Small intestine (tissue), 7 donors: ENCODE results near the gene ZFYVE28. TPM values are rescaled to one million over a fixed set of nuclear protein-coding genes. Genes with fewer than 3 reads are reported as not detected.
A peak's percentile ranks its signal among the peaks of the same experiment; 100 is the strongest.

Experiments
- DNase-seq, 2 donors: peaks; one replicate each; pipeline versions ENCODE4 v3.0.0 to v3.0.0-alpha.2; 2013
- FAIRE-seq: peaks from 2 replicates; lab custom pipeline; 2012; peaks lifted over from hg19 to GRCh38; lab: Jason Lieb, UNC
- H3K27ac ChIP-seq, 3 donors: one replicate each; pipeline ENCODE4 v1.5.1; 2013; ENCODE audit warnings: low read length in 2 of 3, mild to moderate bottlenecking in 2 of 3, control low read depth in 1 of 3, inconsistent platforms in 1 of 3, low read depth in 1 of 3, moderate library complexity in 1 of 3
- H3K27me3 ChIP-seq, 3 donors: one replicate each; pipeline ENCODE4 v1.6.1; 2013; ENCODE audit warnings: low read length in 3 of 3, inconsistent platforms in 1 of 3; ENCODE audit not compliant: control insufficient read depth in 3 of 3, insufficient read depth in 3 of 3
- H3K36me3 ChIP-seq, 3 donors: one replicate each; pipeline ENCODE4 v1.6.1; 2013; ENCODE audit warnings: low read length in 3 of 3, inconsistent platforms in 1 of 3, low read depth in 1 of 3, mild to moderate bottlenecking in 1 of 3, moderate library complexity in 1 of 3; ENCODE audit not compliant: control insufficient read depth in 3 of 3, insufficient read depth in 2 of 3
- H3K4me1 ChIP-seq, 3 donors: one replicate each; pipeline ENCODE4 v1.6.1; 2013; ENCODE audit warnings: low read length in 2 of 3, inconsistent platforms in 1 of 3, low read depth in 1 of 3, mild to moderate bottlenecking in 1 of 3, moderate library complexity in 1 of 3; ENCODE audit not compliant: control insufficient read depth in 3 of 3, insufficient read depth in 2 of 3
- H3K4me3 ChIP-seq, 3 donors: one replicate each; pipeline ENCODE4 v1.5.1; 2013; ENCODE audit warnings: low read length in 3 of 3, control low read depth in 1 of 3, inconsistent platforms in 1 of 3, low read depth in 1 of 3, mild to moderate bottlenecking in 1 of 3, moderate library complexity in 1 of 3
- H3K9me3 ChIP-seq, 2 donors: one replicate each; pipeline ENCODE4 v1.6.1; 2013; ENCODE audit warnings: low read depth in 1 of 2, low read length in 1 of 2; ENCODE audit not compliant: control insufficient read depth in 2 of 2, insufficient read depth in 1 of 2
- WGBS, 3 donors: extraction: QIAGEN DNeasy Blood & Tissue Kit; methylation state at CpG; one replicate each; pipeline ENCODE4 v1.1.7; 2013; 5-methylcytosine and 5-hydroxymethylcytosine counted together
- polyA plus RNA-seq, 4 donors: library from polyadenylated mRNA; stranded (reverse) in 3 of 4; unstranded in 1 of 4; fragments of 200-250 nt in 3 of 4; fragments of 120-200 nt in 1 of 4; gene quantifications; one replicate each; pipeline versions ENCODE4 v1.2.1 to v1.2.3, GENCODE V29; 2013
- donor health status: healthy with polysubstance abuse.
- donor health status: control.
- donor health status: control.
- donor health status: Bipolar disorder and iron deficiency.
- donor health status: healthy.

Gene ZFYVE28
- polyA plus RNA-seq, 4 donors: 8.6 to 29.5 (median 12.8) TPM

DNA sequence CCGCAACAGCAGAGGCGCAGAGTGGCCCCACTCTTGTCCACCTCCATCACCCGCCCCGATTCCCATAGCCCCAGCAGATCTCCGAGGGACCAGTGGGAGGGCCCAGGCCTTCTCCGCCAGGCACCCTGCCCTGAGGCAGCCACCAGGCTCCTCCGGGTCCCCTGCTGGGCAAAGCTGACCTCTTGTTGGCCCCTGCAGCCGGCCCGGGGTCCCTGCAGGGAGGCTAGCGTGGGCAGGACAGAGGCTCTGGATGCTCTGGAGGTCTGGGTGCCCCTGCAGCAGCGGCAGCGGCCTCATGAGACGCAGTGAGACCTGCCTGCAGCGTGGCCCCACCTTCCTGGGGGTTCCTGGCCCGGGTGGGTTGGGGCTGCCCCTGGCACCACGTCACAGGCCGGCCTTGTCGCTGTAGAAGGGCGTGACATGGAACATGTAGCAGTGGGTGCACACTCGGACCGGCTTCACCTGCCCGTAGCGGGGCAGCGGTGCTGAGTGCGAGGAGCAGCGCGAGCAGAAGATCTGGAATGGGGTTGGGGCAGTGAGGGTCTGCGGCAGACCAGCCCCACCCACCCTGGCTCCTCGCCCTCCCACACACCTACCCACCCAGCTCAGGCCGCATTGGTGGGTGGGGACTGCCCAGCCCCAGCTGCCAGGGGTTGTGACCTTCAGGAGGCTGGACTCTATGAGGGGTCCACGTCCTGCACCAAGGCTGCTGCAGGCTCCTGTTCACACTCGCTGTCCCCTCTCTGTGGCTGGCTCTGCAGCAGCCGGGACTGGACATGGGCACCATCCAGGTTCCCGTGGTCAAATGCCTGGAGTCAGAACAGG, 147.9 kb downstream of the ZFYVE28 start:
- DNase-seq (no peak), FAIRE-seq (no peak)
- H3K27ac ChIP-seq: no peak overlapping the region
- no peaks in the 10 kb centered on the region for H3K27me3 ChIP-seq
- H3K4me3 ChIP-seq: no peak overlapping the region
- H3K9me3 ChIP-seq: no peaks in the 10 kb centered on the region
- 89 to 90% (median 89%) methylated on average over 28 to 34 of the region's 34 CpGs for WGBS, 3 donors
- H3K36me3 ChIP-seq: peaks cover 0 to 12% (median 0%) of the 10 kb centered on the region in 3 donors
- H3K4me1 ChIP-seq: peaks cover 0 to 4% (median 0%) of the 10 kb centered on the region in 3 donors

DNA sequence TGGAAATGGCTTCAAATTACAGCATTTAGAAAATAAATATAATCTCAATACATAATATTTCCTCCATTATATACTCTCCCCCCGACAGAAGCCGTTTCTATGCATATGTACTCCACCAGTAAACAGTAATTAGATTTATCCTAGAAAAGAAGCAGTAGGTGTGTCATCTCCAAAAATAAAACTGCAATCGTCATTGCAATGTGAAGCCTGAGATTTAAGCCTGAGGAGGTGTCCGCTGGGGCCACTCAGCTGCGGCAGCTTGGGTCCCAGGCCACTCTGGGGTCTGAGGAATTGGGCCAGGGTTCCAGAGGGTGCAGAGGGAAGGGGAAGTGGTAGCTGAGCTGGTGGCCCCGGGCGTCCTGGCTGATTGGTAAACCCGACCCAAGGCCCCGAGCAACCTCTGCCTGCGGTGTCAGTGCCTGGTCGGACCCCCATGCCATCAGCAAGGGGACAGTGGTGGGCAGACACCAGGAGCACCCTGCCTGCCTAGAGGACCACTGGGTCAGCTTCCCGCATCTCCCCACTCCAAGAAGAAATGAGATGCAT, 148.8 kb downstream of the ZFYVE28 start:
- H3K9me3 ChIP-seq: no peaks in the 10 kb centered on the region
- DNase-seq (no peak), FAIRE-seq (no peak)
- H3K4me1 ChIP-seq: peaks cover 0 to 4% (median 0%) of the 10 kb centered on the region in 3 donors
- 82 to 90% (median 84%) methylated on average over 12 of the region's 12 CpGs for WGBS, 3 donors
- H3K36me3 ChIP-seq: peaks cover 0 to 10% (median 0%) of the 10 kb centered on the region in 3 donors
- H3K27ac ChIP-seq: no peak overlapping the region
- H3K27me3 ChIP-seq: no peaks in the 10 kb centered on the region
- no peak overlapping the region for H3K4me3 ChIP-seq

DNA sequence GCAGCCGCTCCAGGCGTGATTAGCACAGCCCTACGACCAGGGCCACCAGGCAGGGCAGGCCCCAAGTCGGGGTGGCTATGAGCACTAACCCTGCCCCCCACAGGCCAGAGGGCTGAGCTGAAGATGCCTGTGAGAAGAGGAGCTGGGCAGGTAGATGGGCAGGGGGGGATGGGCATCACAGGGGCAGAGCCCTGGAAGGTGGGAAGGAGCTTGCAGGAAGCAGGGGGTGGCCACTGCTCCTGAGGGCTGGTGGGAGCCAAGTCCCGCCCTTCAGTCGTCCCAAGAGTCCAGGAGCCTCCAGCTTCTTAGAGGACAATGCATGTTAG, 149.3 kb downstream of the ZFYVE28 start:
- DNase-seq (no peak), FAIRE-seq (no peak)
- H3K36me3 ChIP-seq: peaks cover 0 to 10% (median 0%) of the 10 kb centered on the region in 3 donors
- H3K27ac ChIP-seq: no peak overlapping the region
- no peaks in the 10 kb centered on the region for H3K27me3 ChIP-seq
- H3K9me3 ChIP-seq: no peaks in the 10 kb centered on the region
- 70 to 76% (median 73%) methylated on average over 6 of the region's 6 CpGs for WGBS, 3 donors
- H3K4me3 ChIP-seq: no peak overlapping the region
- peaks cover 0 to 4% (median 0%) of the 10 kb centered on the region in 3 donors for H3K4me1 ChIP-seq

DNA sequence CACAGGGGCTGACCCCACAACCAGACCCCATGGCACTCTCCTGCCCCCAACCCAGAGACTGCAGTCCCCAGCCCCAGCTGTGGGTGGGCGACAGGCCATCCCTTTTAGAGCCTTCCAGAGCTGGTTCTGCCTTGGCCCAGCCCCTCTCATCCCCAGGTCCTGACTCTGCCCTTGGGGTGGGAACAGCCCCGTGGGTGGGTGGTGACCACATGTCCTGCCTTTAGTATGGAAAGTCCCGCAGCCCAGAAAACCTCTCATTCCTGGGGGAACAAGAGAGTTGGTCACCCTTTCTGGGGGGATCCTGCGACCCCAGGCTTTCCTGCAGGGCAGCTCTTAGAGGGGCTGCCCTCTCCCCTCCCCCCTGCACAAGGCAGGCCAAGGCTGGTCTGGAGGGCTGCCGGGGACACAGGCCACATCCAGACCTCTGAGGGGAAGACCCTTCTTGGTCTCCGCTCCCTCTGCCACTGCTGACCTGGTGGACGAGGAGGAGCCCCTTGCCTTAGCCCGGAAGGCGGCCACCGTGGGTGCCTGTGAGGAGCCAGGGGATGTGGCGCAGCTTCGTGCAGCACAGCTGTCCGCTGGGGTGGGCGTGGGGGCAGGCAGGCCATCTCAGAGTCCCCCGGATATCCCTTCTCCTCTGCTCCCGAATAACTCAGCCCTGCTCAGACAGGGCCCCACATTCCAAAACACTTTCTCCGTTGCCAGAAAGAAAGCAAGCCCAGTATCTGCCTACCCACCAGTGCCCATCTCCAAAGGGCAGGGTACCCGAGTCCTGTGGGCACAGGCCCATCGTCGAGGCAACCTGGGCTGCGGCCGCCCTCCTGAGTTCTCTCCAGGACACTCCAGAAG, 149.9 kb downstream of the ZFYVE28 start:
- FAIRE-seq: no peak
- H3K4me3 ChIP-seq: no peak overlapping the region
- peaks cover 0 to under 1% (median 0%) of the 10 kb centered on the region in 3 donors for H3K4me1 ChIP-seq
- WGBS, 3 donors: 76 to 81% (median 80%) methylated on average over 20 to 22 of the region's 22 CpGs
- H3K36me3 ChIP-seq: peaks cover 0 to 8% (median 0%) of the 10 kb centered on the region in 3 donors
- no peak overlapping the region for H3K27ac ChIP-seq
- no peaks in the 10 kb centered on the region for H3K9me3 ChIP-seq
- no peak for DNase-seq
- no peaks in the 10 kb centered on the region for H3K27me3 ChIP-seq

DNA sequence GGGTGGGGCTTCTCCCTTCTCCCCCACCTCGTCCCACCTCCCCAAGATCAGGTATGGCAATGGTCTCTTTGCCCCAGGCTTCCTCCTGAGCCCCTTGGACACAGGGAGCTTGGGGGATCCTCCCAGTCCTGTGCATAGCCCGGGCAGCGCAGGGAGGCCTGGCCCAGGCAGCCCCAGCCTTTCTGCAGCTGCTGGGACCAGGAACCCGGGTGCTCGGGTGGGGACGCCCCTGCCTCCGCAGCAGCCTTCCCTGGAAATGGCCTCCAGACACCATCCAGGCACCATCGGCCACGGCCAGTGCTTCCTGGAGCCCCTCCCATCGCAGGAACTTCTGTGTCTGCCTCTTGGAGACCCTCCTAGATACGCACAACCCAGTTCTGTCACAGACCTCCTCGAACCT, 150.6 kb downstream of the ZFYVE28 start:
- WGBS, 3 donors: 84 to 86% (median 84%) methylated on average over 10 to 12 of the region's 12 CpGs

DNA sequence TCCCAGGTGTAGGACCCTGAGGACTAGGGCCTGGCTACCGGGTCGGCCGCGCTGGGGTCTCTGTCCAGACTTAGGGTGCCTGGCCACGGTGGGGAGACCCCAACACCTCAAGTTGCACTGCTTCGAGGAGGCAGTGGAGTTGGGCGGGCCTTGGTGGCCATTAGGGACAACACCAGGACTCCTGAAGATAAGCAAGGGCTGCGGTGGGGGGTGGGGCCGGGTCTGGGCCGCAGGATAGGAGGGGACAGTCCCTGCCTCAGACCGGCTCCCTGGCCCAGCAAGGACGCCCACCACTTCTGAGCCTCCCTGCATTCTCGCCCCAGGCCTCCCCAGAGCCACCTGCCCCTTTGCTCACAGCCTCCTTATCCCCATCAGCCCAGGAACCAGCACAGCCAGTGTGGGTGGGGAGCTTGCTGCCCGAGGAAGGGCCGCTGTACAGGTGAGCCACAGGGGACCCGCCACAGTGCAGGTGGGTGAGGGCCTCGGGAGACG, 151.1 kb downstream of the ZFYVE28 start:
- no peaks in the 10 kb centered on the region for H3K27me3 ChIP-seq
- no peaks in the 10 kb centered on the region for H3K9me3 ChIP-seq
- H3K4me3 ChIP-seq: no peak overlapping the region
- peaks cover 0 to 10% (median 0%) of the 10 kb centered on the region in 3 donors for H3K4me1 ChIP-seq
- no peak overlapping the region for H3K27ac ChIP-seq
- FAIRE-seq (no peak), DNase-seq (no peak)
- 73 to 80% (median 80%) methylated on average over 18 of the region's 18 CpGs for WGBS, 3 donors
- peaks cover 0 to 8% (median 0%) of the 10 kb centered on the region in 3 donors for H3K36me3 ChIP-seq

More for the DNA sequence above, 150.6 kb downstream of the ZFYVE28 start:
- H3K4me3 ChIP-seq: no peak overlapping the region
- no peaks in the 10 kb centered on the region for H3K9me3 ChIP-seq
- no peak overlapping the region for H3K27ac ChIP-seq
- H3K4me1 ChIP-seq: peaks cover 0 to 7% (median 0%) of the 10 kb centered on the region in 3 donors
- DNase-seq (no peak), FAIRE-seq (no peak)
- H3K36me3 ChIP-seq: peaks cover 0 to 8% (median 0%) of the 10 kb centered on the region in 3 donors
- H3K27me3 ChIP-seq: no peaks in the 10 kb centered on the region

DNA sequence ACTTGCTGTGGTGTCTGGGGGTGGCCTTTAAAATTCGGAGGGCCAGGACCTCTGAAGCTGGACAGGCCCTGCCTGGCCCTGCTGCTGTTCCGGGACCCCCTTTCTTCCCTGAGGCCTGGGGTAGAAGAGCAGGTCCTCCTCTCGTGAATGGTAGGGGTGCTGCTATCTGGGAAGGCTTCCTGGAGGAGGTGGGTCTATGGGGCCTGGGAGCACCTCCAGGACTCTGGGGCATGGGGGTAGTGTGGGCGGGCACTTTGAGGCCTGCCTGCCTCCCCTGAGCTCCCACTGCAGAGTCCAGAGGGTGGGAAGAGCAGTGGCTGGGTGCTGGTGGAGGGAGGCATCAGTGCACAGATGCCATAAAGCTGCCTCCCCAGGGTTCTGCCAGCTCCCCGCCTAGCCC, 151.6 kb downstream of the ZFYVE28 start:
- Histone ChIP-seq H3K36me3 (peaks cover 0 to 3% (median 0%) of the 10 kb centered on the region in 3 donors), H3K4me1 (peaks cover 0 to 10% (median 0%) of the 10 kb centered on the region in 3 donors), H3K9me3 (no peaks in the 10 kb centered on the region), H3K4me3 (no peak overlapping the region), H3K27me3 (no peaks in the 10 kb centered on the region), H3K27ac (no peak overlapping the region)
- FAIRE-seq: no peak
- 76 to 84% (median 78%) methylated on average over 5 of the region's 5 CpGs for WGBS, 3 donors
- no peak for DNase-seq

DNA sequence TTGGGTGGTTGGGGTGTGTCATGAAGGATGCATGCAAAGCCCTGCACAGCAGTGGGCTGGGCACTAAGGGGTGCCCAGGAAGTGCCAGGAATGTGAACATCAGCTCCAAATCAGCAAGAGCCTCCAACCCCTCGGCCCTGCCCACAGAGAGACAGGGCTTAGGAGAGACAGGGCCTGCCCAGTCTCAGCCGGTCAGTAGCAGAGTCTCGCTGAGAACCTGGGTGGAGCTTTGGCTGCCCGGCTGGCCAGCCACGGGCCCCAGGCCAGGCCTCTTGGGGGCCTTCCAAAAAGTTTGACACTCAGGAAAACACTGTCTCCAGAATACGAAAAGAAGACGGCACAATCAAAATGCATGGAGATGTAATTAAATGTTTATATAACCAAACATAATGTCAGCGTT, 152.3 kb downstream of the ZFYVE28 start:
- H3K4me3 ChIP-seq: no peak overlapping the region
- FAIRE-seq: no peak
- H3K9me3 ChIP-seq: no peaks in the 10 kb centered on the region
- DNase-seq: no peak
- H3K4me1 ChIP-seq: peaks cover 0 to 10% (median 0%) of the 10 kb centered on the region in 3 donors
- H3K36me3 ChIP-seq: peaks cover 0 to 3% (median 0%) of the 10 kb centered on the region in 3 donors
- H3K27ac ChIP-seq: peak overlapping the region in 1 of 3 donors; percentile 3
- WGBS, 3 donors: 59 to 81% (median 75%) methylated on average over 8 of the region's 8 CpGs
- H3K27me3 ChIP-seq: no peaks in the 10 kb centered on the region
